Measurements from ENCODE around the gene MLN. TPM values are rescaled to one million over a fixed set of nuclear protein-coding genes. Genes with fewer than 3 reads are reported as not detected.

MLN gene
- polyA plus RNA-seq, 2 of the 4 experiments (the other 2 are of a cell fraction): not detected

- Histone ChIP-seq H3K9me3 (no peaks in the 10 kb centered on the region), H3K4me3 (no peak overlapping the region), H3K27ac (no peak overlapping the region), H3K4me2 (no peak overlapping the region), H3K4me1 (peaks cover 7% of the 10 kb centered on the region; the same call in 2 of the 3 replicates)
- ATAC-seq (no peak), FAIRE-seq (no peak), DNase-seq (ENCODE audit: low read depth in 1 of 2, low spot score in 1 of 2) (no peak)
- TF ChIP-seq CBX8 (IDR thresholded peaks at IDR 0.05) (no peak), ATOH8 (CRISPR knock-in tag; IDR thresholded peaks at IDR 0.05; ENCODE audit: low read depth) (no peak), HMGXB4 (CRISPR knock-in tag; IDR thresholded peaks at IDR 0.05; ENCODE audit: borderline replicate concordance) (no peak), KDM5A (IDR thresholded peaks at IDR 0.05) (no peak)
- POLR2A ChIA-PET: no interaction called here
- WGBS (ENCODE audit: missing lambda C conversion rate): 78% methylated on average over 13 of the region's 13 CpGs
- CTCF ChIA-PET: interaction anchor here (1.0 to 1.5 kb wide), 4 partner anchors 11 to 50 kb away, joined by 3 to 4 read pairs (median 3); no protein-coding TSS in a partner anchor
Observed at GRCh38 chr6:33798343-33798848, 5.4 kb downstream of the MLN start.

GRCh38 chr6:33797626-33798342, 6.0 kb downstream of the MLN start:
- FAIRE-seq: no peak
- 75% methylated on average over 10 of the region's 10 CpGs for WGBS (ENCODE audit: missing lambda C conversion rate)
- no peak for DNase-seq (ENCODE audit: low read depth in 1 of 2, low spot score in 1 of 2)

GRCh38 chr6:33794910-33795623, 8.7 kb downstream of the MLN start:
- Histone ChIP-seq H3K27ac (peak overlapping the region in 1 of 2 experiments; percentile 35; a peak in 1 of 6 replicates), H3K4me1 (peaks cover 7% of the 10 kb centered on the region; the same call in 2 of the 3 replicates), H3K9me3 (no peaks in the 10 kb centered on the region), H3K4me3 (no peak overlapping the region), H3K4me2 (0 out of 3 replicates have a peak overlapping the region, but pooled peaks have one; percentile 12)
- FAIRE-seq (no peak), DNase-seq (ENCODE audit: low read depth in 1 of 2, low spot score in 1 of 2) (peak in 1 of 2 experiments; percentile 35), ATAC-seq (peak; percentile 35 to 80; a peak in 4 of 6 replicates)
- ChIA-PET CTCF (interaction anchor here (0.9 to 3.5 kb wide), 3 partner anchors 23 to 360 kb away, joined by 3 to 9 read pairs (median 4); no protein-coding TSS in a partner anchor), POLR2A (no interaction called here)
- TF ChIP-seq BCL3 (IDR thresholded peaks at IDR 0.05) (no peak), RAD21 (conservative IDR thresholded peaks at IDR 0.05 in 1 of 2, IDR thresholded peaks at IDR 0.05 in 1 of 2) (no peak), POLR2A (IDR thresholded peaks at IDR 0.05; ENCODE audit: low read length) (no peak), MAX (IDR thresholded peaks at IDR 0.05) (no peak), CHD2 (IDR thresholded peaks at IDR 0.05; ENCODE audit: low read length, partially characterized antibody) (no peak), MAZ (IDR thresholded peaks at IDR 0.05; ENCODE audit: borderline replicate concordance, low read depth, low read length) (no peak), FOSB (CRISPR knock-in tag; IDR thresholded peaks at IDR 0.05) (no peak)
- 66% methylated on average over 14 of the region's 14 CpGs for WGBS (ENCODE audit: missing lambda C conversion rate)

More at GRCh38 chr6:33797626-33798342, 6.0 kb downstream of the MLN start:
- no peak overlapping the region for H3K4me2 ChIP-seq
- H3K27ac ChIP-seq: no peak overlapping the region
- ATAC-seq: no peak
- H3K9me3 ChIP-seq: no peaks in the 10 kb centered on the region
- ChIA-PET POLR2A (no interaction called here), CTCF (interaction anchor here (1.0 to 1.5 kb wide), 4 partner anchors 11 to 51 kb away, joined by 3 to 4 read pairs (median 3); no protein-coding TSS in a partner anchor)
- H3K4me1 ChIP-seq: peaks cover 7% of the 10 kb centered on the region; the same call in 2 of the 3 replicates
- no peak overlapping the region for H3K4me3 ChIP-seq
- no peak for TF ChIP-seq CBX8 (IDR thresholded peaks at IDR 0.05)
- TF ChIP-seq ZNF302 (CRISPR knock-in tag; IDR thresholded peaks at IDR 0.05): no peak
- no peak for TF ChIP-seq CEBPB (IDR thresholded peaks at IDR 0.05)
- no peak for TF ChIP-seq MAFK (IDR thresholded peaks at IDR 0.05; ENCODE audit: partially characterized antibody)
- TF ChIP-seq MAZ (IDR thresholded peaks at IDR 0.05; ENCODE audit: borderline replicate concordance, low read depth, low read length): no peak
